CD4-positive, alpha-beta T cell treated with Interleukin-6 for 4 hours (primary cell): ENCODE measurements around the gene FAT3.

Source experiments
- DNase-seq: peaks from one replicate; pipeline ENCODE4 v3.0.0-alpha.2; 2020; ENCODE audit warnings: mixed read lengths

The FAT3 gene

GRCh38 chr11:92227959-92228935 lies 3.6 kb downstream of the FAT3 start:
- DNase-seq, result no peak

- no peak for DNase-seq
Measured at GRCh38 chr11:92236856-92237255, 12.2 kb downstream of the FAT3 start.

DNA sequence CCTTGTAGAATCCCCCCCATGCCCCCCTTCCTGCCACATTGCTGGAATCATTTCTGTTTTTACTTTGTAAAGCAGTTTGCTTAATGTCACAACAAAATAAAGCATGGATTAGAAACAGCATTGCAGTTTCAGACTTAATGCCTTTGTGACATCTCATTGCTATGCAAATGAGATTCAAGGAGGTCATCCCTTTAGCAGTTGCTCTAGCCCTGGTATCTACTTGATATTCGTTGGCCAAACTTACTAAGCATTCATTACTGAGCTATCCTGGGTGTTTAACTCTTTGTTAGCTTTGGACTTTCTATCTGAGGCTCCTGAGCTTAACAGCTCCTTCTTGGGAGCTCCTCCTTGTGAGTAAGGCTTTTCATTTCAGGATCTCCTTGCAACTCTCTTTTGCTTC lies 16.3 kb downstream of the FAT3 start:
- no peak for DNase-seq

DNA sequence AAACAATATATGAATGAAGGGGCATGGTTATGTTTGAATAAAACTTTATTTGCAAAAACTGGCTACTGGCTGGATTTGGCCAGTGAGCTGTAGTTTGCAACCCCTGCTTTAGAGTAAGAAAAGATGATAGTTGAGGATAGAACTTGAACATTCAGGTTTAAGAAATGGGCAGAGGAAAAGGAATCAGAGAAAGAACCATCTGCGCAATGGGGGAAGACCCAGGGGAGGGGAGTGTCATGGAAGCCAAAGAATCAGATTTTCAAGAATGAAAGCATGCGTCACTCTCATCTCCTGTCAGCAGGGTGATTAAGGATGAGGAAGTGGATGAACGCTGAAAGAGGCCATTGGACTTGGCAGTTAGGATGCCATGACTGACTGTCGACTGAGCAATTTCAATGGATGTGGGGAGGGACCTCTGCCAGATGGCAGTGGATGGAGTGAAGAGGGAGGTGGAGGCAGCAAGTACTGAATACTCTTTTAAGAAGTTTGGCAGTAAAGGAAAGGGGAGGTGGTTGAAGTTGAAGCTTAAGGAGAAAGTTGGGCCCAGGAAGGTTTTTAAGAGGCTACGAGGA lies 21.2 kb downstream of the FAT3 start:
- DNase-seq, result no peak

- no peak for DNase-seq
Measured at GRCh38 chr11:92246630-92247029, 22.0 kb downstream of the FAT3 start.

GRCh38 chr11:92249156-92249753 lies 24.6 kb downstream of the FAT3 start:
- DNase-seq, result no peak

DNA sequence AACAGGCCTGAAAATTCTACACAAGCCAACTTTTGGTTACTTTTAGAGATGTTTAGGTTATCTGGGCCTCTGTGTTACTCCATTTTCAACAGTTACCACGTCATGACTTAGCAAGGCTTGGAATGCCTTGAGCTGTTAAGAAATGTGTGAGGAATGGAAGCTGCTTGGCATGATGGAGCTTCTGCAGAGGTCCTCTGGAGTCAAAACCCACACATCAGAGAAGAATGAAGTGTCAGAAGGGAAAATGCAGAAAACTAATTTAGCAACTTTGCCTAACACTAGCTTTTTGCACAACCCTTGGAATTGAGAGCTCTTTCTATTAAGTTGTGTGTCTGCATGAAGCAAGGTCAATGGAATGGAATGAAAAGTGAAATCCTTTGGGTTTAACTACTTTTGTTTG lies 27.4 kb downstream of the FAT3 start:
- no peak for DNase-seq

GRCh38 chr11:92253421-92253820 lies 28.8 kb downstream of the FAT3 start:
- DNase-seq, result no peak

GRCh38 chr11:92253945-92254344 lies 29.3 kb downstream of the FAT3 start:
- DNase-seq, result no peak

DNA sequence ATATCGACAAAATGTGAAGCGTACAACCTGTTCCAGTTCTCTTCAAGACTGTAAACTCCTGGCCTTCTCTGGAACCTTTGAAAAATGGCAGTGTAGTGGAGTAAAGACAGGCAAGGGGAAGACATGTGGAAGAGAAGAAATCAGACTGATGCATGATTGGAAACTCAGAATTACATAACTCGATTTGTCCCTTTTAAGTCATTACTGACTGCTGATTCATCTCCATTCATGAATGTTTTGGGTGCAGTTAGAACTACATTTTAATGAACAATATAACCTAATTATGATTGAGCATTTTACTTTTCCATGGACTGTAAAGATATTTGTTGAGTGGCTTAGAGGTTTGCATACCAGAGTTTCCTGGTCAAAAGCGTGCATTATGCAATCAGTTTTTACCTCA lies 32.9 kb downstream of the FAT3 start:
- DNase-seq, result no peak

GRCh38 chr11:92259861-92260260 lies 35.2 kb downstream of the FAT3 start:
- DNase-seq, result no peak

DNA sequence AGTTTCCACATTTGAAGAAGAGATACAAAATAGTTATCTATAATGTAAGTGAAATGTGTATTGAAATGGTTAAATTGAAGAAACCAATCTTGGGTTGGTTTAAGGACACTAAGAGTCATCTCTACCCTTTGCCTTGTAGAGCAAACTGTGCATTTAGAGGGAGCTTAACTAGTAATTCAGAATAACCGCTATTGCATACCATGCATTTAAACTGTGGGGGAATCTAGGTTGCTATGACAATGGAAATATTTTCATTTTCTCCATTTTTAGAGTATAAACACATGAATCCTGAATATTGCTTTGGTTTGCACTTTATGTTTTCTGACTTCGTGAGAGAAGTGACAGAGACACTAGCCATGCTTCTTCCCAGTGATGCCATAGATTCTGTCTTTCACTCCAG lies 39.7 kb downstream of the FAT3 start:
- DNase-seq, result no peak

- DNase-seq, result no peak
Measured at GRCh38 chr11:92266806-92267205, 42.2 kb downstream of the FAT3 start.

- no peak for DNase-seq
Measured at GRCh38 chr11:92267278-92267677, 42.7 kb downstream of the FAT3 start.

GRCh38 chr11:92267968-92268367 lies 43.4 kb downstream of the FAT3 start:
- DNase-seq, result no peak

- DNase-seq, result no peak
Measured at GRCh38 chr11:92268546-92268945, 43.9 kb downstream of the FAT3 start.

- DNase-seq, result no peak
Measured at GRCh38 chr11:92269021-92269420, 44.4 kb downstream of the FAT3 start.

DNA sequence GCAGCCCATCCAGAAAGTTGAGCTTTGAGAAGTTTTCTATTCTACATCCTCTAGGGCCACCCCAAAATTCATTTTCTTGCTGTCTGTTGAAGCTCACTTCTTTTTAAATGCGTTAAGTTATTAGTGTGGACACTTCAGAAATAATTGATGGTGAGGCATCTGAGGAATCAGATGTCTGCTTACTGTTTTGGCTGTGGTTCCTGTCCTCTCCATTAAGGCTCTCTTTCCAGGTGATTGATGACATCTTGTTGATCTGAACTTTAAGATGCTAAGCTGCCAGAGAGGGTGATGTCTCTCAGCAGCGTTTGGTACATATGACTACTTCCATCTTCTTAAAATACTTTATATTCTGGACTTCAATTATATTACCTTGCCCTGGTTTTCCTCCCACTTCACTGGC lies 45.2 kb downstream of the FAT3 start:
- no peak for DNase-seq

GRCh38 chr11:92272651-92273050 lies 48.0 kb downstream of the FAT3 start:
- DNase-seq, result no peak
